AG08395 (cell line): Measurements from ENCODE around the gene HNRNPUL1.
"Not testable (repeated sequence)": the region's sequence is repeated elsewhere in the genome, so short reads cannot be mapped to it uniquely, and the experiment has no call there.

ENCODE experiments used
- DNase-seq: peaks from one replicate; pipeline ENCODE4 v3.0.0; 2012; ENCODE audit warnings: mixed read lengths, low spot score

HNRNPUL1 gene

DNA sequence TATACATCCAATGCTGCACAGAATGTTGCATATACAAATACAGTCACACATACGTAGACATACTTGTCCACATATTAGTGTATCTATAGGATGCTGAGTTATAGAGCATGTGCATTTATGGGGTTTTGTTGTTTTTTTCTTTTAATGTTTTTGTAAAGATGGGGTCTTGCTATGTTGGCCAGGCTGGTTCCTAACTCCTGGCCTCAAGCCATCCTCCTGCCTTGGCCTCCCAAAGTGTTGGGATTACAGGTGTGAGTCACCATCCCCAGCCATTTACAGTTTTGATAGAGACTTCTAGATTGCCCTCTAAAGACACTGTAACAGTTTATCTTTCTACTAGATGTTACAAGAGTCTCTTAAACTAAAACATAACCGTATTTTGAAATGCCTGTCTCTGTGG lies 14.3 kb downstream of the HNRNPUL1 start:
- no peak for DNase-seq

DNA sequence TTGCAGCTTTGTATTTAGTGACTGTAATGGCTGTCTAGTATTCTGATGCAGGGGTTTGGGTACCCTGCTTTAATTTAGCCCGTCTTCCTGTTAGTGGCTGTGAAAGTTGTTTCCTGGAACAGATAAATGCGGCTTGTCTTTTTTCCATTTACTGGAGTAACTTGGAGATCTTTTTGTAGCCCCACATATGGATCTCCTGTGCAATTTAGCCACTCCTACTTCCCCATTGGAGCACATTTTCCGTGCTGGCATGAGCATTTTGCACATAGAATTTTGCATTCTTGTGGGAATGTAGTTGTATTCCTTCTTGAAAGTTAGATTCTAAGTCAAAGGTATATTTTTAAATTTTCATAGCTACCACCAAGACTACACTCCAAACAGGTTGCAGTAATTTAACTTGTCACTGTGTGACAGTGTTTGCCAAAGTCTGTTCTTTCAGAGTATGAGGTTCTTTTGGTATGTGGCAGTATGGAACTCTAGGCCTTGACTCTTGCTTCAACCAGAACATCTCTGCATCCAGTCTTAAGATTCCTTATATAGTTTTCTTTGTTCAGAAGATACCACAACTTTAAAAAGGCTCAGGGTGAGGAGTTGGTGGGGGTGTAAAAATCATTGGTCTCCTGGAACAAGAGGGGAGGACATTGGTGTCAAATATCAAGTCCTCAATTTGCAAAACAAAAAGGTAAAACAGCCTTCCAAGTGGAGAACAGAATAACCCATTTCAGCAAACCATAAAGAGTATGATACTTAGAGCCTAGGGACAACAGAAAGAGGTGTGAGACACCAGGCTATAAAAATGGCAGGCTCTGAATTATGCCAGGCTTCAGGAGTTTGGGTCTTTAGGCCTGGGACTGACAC lies 24.7 kb downstream of the HNRNPUL1 start:
- no peak for DNase-seq

DNA sequence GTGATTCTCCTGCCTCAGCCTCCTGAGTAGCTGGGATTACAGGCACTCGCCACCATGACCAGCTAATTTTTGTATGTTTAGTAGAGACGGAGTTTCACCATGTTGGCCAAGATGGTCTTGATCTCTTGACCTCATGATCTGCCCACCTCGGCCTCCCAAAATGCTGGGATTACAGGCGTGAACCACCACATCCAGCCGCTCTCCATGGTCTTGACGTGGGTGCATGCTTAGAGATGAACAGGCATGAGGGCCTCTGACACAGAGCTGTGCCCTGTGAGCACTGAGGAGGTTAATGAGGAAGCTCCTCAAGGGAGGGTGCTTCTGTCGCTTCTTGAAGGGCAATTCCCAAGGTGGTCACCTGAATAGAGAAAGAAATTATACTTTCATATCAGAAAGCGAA lies 25.6 kb downstream of the HNRNPUL1 start:
- not testable (repeated sequence) for DNase-seq

DNA sequence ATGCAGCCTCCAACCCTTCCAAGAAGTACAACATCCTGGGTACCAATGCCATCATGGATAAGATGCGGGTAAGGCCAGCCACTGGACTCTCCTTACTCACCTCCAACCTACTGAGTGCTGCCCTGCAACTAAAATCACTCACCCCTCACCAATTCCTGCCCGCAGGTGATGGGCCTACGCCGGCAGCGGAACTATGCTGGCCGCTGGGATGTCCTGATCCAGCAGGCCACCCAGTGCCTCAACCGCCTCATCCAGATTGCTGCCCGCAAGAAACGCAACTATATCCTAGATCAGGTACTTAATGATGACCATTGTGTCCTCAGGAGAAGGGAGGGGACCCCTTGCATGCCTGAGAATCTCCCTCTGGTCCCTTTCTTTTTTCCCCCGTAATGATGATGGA lies 30.2 kb downstream of the HNRNPUL1 start:
- DNase-seq = no peak

DNA sequence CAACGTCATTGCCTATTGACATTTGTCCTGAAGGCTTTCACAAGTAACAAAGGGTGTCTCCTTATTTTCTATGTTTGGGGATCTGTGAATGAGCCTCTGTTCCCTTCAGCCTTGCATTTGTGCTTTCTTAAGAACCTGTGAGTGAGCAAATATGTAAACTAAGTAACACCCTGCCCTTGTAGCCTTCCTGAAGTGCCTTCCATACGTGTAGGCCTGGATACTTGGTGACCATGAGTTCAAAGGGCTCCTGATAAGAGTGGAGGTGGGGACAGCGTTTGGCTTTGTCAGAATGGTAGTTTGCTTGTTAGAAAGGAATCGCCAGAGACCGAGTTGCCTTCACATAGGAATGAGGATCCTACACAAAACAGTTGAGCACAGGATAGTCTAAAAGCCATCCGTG lies 31.3 kb downstream of the HNRNPUL1 start:
- no peak for DNase-seq

DNA sequence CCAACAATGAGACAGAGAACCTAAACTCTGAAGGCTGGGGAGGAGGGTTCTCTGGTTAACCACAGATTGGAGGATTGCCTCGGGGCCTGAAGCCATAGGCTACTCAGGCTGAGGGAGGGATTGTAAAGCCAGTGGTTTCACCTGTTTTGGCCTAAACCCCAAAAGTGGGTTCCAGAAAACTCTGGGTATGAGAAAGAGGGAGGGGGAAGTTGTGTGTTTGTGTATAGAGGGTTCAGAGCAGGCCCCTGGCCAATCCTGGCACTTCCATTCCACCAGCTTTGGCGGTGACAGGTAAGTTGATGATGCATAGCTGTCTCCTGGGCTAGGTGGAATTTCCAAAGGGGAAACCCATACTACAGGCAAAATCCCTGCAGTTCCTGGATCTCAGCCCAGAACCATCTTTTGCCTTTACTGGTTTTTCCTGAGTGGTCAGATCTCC lies 32.3 kb downstream of the HNRNPUL1 start:
- DNase-seq = no peak

DNA sequence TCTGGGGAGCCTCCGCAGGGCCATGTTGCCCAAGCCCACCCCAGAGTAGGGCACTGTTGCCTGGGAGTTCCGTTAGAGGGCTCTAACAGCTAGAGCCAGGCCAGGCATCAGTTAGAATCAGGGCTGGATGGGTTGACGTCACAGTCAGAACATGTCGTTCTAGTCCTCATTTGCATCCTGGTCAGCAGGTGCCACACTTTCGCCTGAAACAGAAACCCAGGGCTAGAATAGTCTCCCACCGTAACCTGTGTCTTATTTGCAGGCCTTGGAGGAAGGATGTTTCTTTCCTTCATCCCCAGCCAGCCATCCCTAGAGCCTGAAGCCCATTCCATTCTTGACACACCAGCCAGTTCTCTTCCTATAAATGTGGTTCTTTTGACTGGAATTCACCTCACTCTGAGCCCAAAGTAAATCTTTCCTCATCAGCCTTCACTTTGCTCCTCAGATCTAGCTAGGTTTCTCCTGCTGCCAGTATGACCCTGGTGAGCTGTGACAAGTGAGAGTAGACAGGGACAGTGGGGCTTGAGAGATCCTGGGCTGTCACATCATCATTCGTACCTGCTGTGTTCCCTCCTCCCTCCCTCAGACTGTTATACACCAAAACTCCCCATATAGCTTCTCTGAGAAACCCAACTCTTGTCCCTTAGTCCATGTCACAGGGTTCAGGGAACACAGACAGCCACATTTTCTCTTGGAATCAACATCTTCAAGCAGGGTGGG lies 33.6 kb downstream of the HNRNPUL1 start:
- no peak for DNase-seq

DNA sequence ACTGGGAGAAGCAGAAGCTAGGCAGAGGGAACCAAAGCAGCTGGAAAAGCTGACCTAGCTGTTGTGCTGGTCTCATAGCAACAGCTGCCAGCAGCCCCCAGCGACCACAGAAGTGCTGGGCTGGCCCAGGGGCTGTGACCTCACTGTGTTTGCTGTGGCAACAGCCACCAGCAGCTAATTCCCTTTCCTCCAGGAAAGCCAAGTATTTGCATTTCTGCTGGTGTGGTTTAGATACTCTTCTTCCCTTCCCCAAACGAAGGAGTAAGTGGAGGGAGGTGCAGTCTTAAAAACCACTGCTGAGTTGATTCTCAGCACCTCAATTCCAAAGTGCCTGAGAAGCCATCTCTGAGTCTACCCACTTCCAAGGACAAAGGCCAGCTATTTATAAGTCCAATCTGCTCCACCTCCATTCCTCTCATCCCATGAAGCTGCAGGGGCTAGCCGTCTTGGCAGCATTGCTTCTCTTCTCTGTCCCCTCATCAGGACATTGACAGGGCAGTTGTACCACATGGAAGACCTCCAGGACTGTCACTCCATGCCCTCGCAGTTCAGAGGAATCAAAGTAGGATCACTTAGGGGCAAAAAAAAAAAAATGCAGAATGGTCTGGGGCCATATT lies 34.3 kb downstream of the HNRNPUL1 start:
- peak; percentile 94 for DNase-seq

DNA sequence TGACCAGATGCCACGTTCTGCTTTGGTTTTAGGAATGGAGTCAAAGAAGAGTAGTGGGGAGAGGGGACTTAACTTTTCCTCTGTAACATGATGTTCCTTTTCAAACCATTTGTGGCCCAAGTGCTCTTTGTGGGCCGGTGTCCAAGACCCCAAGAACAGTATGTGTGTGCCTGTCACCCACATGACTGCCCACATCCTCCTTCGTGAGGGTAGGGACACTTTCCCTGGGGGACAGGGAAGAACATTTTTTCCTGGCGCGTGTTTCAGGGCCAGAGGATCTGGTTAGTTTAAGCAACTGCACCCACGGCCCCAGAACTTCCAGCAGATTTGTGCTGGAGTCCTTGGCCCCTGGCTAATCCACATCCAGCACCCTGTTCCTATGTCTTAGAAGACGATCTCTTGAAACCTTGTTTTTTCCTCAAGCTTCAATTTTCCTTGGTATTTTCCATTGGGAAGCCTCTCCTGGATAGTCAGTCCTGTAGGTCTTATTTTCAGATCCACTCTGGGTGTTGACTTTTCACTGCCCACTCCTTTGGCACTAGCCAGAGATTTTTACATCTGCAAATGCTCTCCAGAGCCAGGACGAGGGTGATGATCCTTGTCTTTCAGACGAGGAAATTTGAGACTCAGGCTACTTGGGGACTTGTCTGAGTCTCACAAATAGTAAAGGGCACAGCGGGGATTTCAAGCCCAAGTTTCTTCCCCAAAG lies 35.0 kb downstream of the HNRNPUL1 start:
- no peak for DNase-seq

DNA sequence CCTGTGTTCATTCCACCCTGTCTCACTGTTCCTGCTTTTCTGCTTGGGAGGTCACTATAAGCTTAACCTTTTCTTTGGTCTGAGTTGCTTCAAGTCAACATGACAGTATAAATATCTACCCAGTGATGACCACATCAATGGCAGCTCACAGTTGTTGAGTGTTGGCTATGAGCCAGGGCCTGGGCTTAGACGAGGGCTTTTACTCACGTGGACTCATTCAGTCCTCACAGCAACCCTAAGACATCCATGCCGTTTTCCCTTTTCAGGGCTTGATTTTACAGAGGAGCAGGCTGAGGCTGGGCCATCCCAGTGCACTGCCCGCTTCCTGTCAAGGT lies 35.5 kb downstream of the HNRNPUL1 start:
- peak; percentile 61 for DNase-seq

DNA sequence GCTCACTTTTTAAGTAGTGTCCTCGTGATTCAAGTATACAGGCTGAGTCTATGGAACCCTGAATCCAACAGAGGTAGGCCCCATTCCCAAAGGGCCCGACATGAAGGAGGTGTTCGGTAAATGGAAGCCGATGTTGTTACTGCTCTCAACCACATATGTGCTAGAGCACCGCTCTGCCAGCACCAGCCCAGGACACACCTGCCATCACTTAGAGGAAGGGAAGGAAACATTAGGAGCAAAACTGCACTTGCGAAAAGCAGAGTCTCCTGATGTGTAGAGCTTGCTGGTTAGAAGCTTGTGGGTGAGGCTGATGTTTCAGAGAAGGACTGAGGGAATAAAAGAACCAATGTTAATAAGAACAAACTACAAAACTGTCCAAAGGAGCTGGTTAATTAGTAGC lies 36.4 kb downstream of the HNRNPUL1 start:
- DNase-seq = no peak

DNA sequence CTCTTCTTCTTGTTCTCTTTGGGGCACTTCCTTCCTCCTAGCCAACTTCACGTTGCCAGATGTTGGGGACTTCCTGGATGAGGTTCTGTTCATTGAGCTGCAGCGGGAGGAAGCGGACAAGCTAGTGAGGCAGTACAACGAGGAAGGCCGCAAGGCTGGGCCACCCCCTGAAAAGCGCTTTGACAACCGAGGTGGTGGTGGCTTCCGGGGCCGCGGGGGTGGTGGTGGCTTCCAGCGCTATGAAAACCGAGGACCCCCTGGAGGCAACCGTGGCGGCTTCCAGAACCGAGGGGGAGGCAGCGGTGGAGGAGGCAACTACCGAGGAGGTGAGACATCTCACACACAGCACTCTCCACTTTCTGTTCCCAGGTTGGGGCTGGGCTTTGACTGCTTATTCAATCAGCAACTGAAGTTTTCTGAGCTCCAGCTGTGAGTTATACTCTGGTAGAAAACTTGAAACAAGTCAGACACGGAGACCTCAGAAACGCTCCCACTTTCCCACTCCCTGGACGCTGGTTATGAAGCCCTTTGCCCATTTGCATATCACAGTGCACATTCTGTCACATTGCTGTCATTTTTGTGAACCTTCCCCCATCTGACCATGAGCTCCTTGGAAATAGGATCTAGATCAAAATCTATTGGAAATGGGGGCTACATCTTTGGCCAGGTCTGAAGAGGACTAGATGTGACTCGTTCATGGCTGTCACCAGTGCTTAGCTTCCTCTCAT lies 38.6 kb downstream of the HNRNPUL1 start:
- DNase-seq = no peak

DNA sequence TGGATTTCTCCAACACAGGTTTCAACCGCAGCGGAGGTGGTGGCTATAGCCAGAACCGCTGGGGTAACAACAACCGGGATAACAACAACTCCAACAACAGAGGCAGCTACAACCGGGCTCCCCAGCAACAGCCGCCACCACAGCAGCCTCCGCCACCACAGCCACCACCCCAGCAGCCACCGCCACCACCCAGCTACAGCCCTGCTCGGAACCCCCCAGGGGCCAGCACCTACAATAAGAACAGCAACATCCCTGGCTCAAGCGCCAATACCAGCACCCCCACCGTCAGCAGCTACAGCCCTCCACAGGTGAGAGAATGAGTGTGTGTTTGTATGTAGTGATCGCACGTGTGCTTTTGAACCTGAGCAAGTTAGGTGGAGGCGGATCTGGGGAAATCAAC lies 39.8 kb downstream of the HNRNPUL1 start:
- DNase-seq = no peak

DNA sequence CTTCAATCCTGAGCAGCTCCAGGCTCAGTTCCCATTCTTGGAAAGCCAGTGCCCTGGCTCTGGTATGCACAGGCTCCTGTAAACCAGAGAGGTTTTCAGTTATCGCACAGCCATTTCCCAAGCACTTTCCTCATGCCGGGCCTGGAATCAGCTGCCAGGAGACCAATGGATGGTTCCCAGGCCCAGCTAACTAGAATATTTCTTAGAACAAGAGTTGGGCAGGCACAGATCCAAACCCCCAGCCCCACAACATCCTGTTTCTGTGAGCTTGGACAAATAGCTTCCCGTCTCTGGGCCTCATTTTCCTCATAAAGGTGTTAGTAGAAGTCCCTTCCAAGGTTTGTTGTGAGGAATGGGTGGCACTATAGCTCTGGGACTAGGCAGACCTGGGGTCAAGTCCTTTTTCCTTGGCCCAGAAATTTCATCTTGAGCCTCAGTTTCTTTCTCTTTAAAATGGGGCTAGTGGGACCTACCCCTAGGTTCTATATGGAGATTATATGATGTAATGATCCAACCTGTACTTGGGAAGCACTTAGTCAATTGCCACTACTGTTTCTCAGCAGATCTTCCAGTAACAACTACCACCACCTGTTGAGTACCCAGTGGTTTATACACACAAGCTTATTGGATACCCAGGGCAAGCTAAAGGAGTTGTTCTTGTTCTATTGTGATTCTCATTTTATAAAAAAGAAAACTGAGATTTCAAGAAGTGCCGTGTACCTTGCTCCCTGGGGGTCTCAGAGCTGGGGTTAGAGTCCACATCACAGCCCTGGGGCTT lies 40.7 kb downstream of the HNRNPUL1 start:
- DNase-seq = no peak

DNA sequence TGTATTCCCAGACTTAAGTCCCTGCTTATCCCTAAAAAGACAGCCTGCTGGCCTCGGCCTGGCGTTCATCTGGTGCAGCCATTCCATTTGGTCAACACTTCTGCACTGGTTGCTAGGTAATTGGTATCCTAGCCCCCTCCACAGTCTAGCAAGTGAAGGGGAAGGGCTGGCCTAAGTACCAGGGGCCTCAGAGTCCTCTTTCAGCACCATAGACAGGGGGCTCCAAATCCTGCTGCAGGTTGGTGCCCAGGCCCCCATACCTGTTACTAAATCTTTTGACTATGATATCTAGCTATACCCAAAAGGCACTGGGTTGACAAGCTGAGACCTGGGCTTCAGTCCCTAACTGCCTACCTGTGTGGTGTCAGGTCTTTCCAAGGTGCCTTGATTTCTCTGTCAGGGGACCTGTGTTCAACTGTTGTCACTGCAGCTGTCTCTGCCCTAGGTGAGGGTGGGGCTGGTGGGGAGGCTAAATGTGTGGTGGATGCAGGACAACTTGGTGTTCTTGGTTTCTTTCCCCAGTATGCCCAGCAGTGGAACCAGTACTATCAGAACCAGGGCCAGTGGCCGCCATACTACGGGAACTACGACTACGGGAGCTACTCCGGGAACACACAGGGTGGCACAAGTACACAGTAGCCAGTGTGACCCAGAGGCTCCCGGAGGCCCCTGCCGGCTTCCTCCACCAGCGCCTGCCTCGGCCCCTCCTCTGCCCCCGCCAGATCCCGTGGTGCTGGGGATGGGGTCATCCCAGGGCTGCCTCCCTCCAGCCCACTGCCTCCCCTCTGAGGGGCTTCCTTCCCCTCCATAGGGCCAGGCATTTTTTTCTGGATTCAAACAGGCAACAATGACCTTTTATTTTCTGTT lies 42.0 kb downstream of the HNRNPUL1 start:
- no peak for DNase-seq

DNA sequence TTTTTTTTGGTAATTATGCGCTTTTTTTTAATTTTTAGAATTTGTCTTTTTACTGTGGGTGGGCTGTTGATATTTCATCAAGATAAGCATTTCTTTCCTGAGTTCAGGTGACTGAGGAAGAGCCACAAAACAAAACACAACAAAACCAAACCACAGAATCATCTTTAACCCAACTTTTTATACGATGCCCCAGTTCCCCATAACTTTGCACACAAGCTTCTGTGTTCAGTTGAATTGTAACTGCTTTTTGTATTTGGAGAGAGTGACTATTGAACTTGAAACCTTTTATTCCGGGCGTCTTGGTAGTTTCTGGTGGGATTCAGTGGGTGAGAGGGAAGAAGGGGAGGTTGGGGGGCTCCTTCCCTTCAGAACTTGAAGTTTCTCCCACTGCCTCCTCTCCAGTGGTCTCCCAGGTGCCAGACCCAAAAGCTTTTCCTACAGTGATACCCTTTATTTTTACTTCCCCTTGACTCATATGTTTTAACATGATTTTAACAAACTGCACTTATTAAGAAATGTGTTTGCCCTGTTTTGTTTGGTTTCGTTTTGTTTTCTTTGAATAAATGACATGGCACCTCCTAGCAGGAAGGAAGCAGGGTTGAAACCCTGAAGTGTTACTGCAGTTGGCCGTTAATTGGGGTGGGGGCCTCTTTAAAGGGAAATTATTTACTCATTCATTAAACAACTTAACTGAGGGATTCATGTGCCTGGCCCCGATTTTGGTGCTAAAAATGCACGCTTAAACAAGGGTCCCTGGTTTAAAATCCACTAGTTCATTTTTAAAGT lies 43.1 kb downstream of the HNRNPUL1 start:
- DNase-seq = no peak

DNA sequence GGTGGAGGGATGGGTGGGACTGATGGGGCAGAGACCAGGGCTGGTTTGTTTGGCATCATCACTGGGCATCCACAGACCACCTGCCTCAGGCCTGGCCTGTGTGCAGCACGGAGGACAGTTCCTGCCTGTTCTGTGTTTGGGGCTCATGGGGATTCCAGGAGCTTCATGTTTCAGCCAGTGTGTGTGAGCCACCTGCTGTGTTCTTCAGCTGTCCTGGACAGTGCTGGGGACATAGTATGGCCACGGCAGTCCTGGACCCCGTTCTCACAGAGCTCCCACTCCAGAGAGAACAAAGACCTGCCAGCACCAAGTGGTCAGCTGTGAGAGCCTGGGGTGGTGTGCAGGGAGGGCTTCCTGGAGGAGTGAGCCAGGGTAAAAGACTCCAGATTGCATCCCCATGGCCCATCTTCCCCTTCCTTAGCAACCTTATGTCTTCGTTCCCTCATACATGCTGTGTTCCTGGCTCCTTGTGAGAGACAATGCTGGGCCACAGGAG lies 43.8 kb downstream of the HNRNPUL1 start:
- DNase-seq = no peak

DNA sequence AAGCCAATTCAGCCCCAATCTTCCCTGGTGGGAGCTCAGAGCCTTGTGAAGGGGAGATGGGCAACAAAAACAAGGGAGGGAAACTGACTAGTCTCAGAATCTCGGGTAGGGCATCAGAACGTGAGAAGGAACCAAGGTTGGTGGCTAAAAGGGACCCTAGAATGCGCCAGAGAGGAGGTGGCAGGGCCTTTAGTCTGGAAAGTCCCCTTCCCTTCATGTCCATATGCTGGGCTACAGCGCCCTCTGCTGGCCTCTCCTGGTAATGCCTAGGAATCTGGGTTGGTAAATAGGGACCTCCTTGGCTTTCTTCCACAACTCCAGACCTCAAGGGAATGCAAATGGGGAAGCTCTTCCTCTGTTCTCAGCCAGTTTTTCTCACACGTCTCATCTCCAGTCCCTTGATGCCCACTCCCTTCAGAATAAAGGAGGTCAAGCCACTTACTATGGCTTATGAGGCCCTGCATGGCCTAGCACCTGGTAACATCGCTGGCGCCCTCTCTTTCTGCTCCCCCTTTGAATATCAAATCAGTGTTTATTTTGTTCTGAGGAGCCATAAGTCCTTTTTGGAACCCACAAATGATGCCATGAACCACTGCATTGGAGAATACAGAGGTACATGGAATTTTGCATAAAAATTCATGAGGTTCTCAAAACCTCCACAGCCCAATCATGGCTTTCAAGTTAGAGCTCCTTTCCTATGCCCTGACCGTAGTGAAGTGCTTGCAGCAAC lies 44.4 kb downstream of the HNRNPUL1 start:
- peak; percentile 85 for DNase-seq
